ENCODE data around the gene LRRC66.

LRRC66 gene

DNA sequence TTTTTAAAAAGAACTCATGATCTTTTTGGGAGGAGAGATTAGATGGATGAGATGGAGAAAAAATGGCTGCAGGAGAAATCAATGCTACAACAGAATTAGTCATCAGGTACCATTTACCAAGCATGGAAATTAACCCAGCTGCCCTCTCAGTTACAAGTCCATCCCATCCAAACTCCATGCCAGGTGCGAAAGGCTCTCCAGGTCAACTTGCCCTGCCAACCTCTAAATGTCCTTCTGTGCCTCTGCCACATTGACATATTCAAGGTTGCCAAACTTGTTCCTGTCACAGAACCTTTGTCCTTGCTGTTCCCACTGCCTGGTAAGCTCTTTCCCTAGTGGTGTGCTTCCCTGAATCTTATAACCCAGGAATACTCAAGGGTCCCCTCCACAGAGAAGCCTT, 38.1 kb upstream of the LRRC66 start:
- Histone ChIP-seq H3K27ac (ENCODE audit: low read depth, low read length) (no peak overlapping the region), H4K20me1 (ENCODE audit: low read depth, low read length) (no peaks in the 10 kb centered on the region), H3K9me2 (replicated peaks; ENCODE audit: insufficient read depth, low read length) (no peaks in the 10 kb centered on the region), H3K36me3 (ENCODE audit: low read length) (no peaks in the 10 kb centered on the region), H3F3A (ENCODE audit: insufficient read depth) (no peaks in the 10 kb centered on the region), H3K27me3 (ENCODE audit: low read length) (no peaks in the 10 kb centered on the region), H2AFZ (ENCODE audit: low read depth, low read length, severe bottlenecking) (no peak overlapping the region), H3K4me2 (ENCODE audit: low read depth, low read length, poor library complexity, severe bottlenecking) (no peak overlapping the region), H3K9ac (ENCODE audit: low read length) (no peak overlapping the region), H3K9me3 (ENCODE audit: insufficient read depth, low read length) (no peaks in the 10 kb centered on the region), H3K79me2 (ENCODE audit: insufficient read depth, low read length) (no peaks in the 10 kb centered on the region), H3K4me3 (ENCODE audit: insufficient read depth, low read length, poor library complexity, severe bottlenecking) (no peak overlapping the region)
- no peak for TF ChIP-seq EZH2phosphoT487 (conservative IDR thresholded peaks at IDR 0.05; ENCODE audit: low read length)
- TF ChIP-seq, protein P1, sequence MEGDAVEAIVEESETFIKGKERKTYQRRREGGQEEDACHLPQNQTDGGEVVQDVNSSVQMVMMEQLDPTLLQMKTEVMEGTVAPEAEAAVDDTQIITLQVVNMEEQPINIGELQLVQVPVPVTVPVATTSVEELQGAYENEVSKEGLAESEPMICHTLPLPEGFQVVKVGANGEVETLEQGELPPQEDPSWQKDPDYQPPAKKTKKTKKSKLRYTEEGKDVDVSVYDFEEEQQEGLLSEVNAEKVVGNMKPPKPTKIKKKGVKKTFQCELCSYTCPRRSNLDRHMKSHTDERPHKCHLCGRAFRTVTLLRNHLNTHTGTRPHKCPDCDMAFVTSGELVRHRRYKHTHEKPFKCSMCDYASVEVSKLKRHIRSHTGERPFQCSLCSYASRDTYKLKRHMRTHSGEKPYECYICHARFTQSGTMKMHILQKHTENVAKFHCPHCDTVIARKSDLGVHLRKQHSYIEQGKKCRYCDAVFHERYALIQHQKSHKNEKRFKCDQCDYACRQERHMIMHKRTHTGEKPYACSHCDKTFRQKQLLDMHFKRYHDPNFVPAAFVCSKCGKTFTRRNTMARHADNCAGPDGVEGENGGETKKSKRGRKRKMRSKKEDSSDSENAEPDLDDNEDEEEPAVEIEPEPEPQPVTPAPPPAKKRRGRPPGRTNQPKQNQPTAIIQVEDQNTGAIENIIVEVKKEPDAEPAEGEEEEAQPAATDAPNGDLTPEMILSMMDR (IDR thresholded peaks at IDR 0.05; ENCODE audit: insufficient read depth, low read length, poor library complexity, severe bottlenecking) = no peak

DNA sequence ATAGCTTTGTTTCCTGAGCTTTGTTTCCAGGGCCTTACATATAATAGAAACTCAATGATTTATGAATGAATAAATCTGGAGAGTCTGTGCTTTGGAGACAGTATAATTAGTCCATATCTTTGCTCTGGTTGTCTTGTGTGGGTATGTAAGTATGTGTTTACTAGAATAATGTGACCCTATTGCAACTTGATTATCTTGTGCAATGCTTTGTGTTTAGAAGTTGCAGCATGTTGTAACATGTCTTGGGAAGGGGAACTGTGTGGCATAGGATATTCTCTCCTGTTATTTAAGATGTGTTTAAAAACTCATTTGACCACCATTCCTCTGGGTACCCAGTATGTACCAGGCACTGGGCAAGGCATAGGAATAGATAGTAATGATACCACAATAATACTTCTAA, 37.0 kb upstream of the LRRC66 start:
- TF ChIP-seq, protein P1 (IDR thresholded peaks at IDR 0.05; ENCODE audit: insufficient read depth, low read length, poor library complexity, severe bottlenecking) = no peak
- TF ChIP-seq EZH2phosphoT487 (conservative IDR thresholded peaks at IDR 0.05; ENCODE audit: low read length) = no peak
- no peak overlapping the region for H3K4me2 ChIP-seq (ENCODE audit: low read depth, low read length, poor library complexity, severe bottlenecking)

DNA sequence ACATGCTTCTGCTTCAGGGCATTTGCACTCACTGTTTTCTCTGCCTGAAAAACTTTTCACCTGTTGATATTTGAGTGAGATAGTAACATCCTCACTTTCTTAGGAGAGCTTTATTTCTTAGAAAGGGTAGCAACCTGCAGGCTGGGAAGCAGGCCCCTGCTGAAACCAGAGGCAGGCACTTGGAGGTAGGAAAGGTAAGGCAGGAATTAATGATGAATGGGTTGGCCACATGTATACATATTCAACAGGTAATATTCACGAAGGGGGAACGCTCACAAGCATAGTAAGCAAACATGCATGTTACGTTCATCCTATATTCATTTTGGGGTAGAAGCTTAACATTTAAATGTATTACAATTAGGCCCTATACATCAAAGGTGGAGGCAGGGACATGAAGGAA, 34.1 kb upstream of the LRRC66 start:
- Histone ChIP-seq H3K4me3 (ENCODE audit: insufficient read depth, low read length, poor library complexity, severe bottlenecking) (no peak overlapping the region), H3K27ac (ENCODE audit: low read depth, low read length) (no peak overlapping the region), H4K20me1 (ENCODE audit: low read depth, low read length) (no peaks in the 10 kb centered on the region), H2AFZ (ENCODE audit: low read depth, low read length, severe bottlenecking) (no peak overlapping the region), H3K9me2 (replicated peaks; ENCODE audit: insufficient read depth, low read length) (no peaks in the 10 kb centered on the region), H3K9me3 (ENCODE audit: insufficient read depth, low read length) (no peaks in the 10 kb centered on the region), H3K79me2 (ENCODE audit: insufficient read depth, low read length) (no peaks in the 10 kb centered on the region), H3K4me2 (ENCODE audit: low read depth, low read length, poor library complexity, severe bottlenecking) (no peak overlapping the region), H3F3A (ENCODE audit: insufficient read depth) (peaks cover 7% of the 10 kb centered on the region; the same call in 1 of the 2 replicates), H3K36me3 (ENCODE audit: low read length) (no peaks in the 10 kb centered on the region), H3K27me3 (ENCODE audit: low read length) (no peaks in the 10 kb centered on the region), H3K9ac (ENCODE audit: low read length) (no peak overlapping the region)
- TF ChIP-seq, protein P1 (IDR thresholded peaks at IDR 0.05; ENCODE audit: insufficient read depth, low read length, poor library complexity, severe bottlenecking) = no peak
- no peak for TF ChIP-seq EZH2phosphoT487 (conservative IDR thresholded peaks at IDR 0.05; ENCODE audit: low read length)

More for the DNA sequence above, 37.0 kb upstream of the LRRC66 start:
- Histone ChIP-seq H3K4me3 (ENCODE audit: insufficient read depth, low read length, poor library complexity, severe bottlenecking) (no peak overlapping the region), H3K9me2 (replicated peaks; ENCODE audit: insufficient read depth, low read length) (no peaks in the 10 kb centered on the region), H4K20me1 (ENCODE audit: low read depth, low read length) (no peaks in the 10 kb centered on the region), H3F3A (ENCODE audit: insufficient read depth) (no peaks in the 10 kb centered on the region), H3K9ac (ENCODE audit: low read length) (no peak overlapping the region), H3K9me3 (ENCODE audit: insufficient read depth, low read length) (no peaks in the 10 kb centered on the region), H2AFZ (ENCODE audit: low read depth, low read length, severe bottlenecking) (no peak overlapping the region), H3K36me3 (ENCODE audit: low read length) (no peaks in the 10 kb centered on the region), H3K79me2 (ENCODE audit: insufficient read depth, low read length) (no peaks in the 10 kb centered on the region), H3K27ac (ENCODE audit: low read depth, low read length) (no peak overlapping the region), H3K27me3 (ENCODE audit: low read length) (no peaks in the 10 kb centered on the region)

Measured in SU-DHL-6 (cell line).